CD4-positive, alpha-beta T cell treated with Interleukin-4 for 4 hours (primary cell): Measurements from ENCODE around the gene TRAM2.

Source experiments
- DNase-seq: peaks from one replicate; pipeline ENCODE4 v3.0.0-alpha.2; 2020

TRAM2 gene

GRCh38 chr6:52523378-52524142 is 53.3 kb downstream of the TRAM2 start:
- DNase-seq, result no peak

GRCh38 chr6:52522655-52523054 is 54.2 kb downstream of the TRAM2 start:
- DNase-seq, result no peak

DNA sequence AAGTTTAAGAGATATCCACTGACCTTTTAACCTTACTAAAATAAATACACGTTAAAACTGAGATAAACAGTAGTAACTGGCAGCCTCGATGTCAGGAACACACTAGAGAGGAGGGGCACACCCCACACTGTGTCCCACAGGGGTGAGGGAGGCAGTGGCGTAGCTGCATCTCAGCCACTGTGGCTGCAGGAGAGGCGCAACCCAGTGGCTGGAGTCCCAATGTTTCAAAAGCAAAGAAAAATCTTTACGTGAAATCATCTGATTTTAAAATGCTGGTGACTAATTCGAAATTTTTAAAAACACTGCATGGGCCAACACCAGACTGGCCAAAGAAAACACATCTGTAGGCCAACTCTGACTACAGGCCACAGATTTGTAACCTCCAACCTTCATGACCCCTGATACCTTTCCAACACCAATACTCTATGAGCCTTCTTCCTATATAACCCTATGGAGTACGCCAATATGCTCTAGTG is 54.7 kb downstream of the TRAM2 start:
- DNase-seq, result no peak

DNA sequence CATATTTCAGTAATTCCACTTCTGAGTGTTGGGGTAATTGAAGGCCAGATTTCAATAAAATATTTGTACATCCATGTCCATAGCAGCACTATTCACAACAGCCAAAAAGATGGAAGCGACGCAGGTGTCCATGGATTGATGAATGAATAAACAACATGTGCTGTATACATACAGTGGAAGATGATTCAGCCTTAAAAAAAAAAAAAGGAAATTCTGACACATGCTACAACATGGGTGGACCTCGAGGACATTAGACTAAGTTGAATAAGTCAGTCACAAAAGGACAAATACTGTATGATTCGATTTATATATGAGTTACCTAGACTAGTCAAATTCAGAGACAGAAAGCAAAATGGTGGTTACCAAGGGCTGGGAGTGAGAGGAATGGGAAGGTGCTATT is 57.2 kb downstream of the TRAM2 start:
- DNase-seq, result no peak

GRCh38 chr6:52518279-52518945 is 58.4 kb downstream of the TRAM2 start:
- no peak for DNase-seq

GRCh38 chr6:52517502-52518278 is 59.2 kb downstream of the TRAM2 start:
- DNase-seq, result no peak

DNA sequence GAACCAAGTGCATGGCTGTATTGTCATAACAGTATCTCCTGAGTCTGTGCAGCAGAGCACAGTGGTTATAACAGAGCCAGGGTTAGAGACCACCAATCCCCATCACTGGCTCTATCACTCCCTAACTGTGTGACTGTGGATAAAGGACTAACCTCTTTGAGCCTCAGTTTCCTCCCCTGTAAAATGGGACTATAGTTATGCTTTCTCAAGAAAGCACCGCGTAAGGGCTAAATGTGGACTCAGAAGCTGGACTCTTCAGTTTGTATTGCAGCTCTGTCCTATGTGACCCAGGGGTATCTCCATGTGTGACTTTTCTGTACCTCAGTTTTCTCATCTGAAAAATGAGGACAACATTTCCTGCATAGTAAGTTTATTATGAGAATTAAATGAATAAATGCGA is 59.9 kb downstream of the TRAM2 start:
- no peak for DNase-seq

- DNase-seq, result no peak
These were observed 60.6 kb downstream of the TRAM2 start for GRCh38 chr6:52516269-52516668.

GRCh38 chr6:52515219-52515960 is 61.5 kb downstream of the TRAM2 start:
- no peak for DNase-seq

DNA sequence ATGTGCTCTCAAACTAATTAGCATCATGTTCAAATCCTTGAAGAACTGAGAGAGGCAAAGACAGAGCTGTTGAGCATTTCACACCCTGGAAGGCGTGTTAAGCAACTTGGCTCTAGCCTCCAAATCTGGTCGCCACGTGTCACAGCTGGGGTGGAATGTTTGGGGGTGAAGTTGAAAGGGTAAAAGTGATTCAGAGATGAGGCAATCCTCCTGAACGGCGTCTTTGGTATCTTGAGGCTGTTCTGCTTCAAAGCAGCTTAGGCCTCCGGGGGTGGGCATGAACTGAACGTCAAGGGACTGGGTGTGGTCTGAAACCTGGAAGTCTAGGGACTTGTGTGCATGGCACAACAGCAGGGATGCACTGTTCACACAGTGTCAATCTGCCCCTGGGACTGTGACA is 62.3 kb downstream of the TRAM2 start:
- no peak for DNase-seq

GRCh38 chr6:52513896-52514295 is 63.0 kb downstream of the TRAM2 start:
- DNase-seq, result no peak

DNA sequence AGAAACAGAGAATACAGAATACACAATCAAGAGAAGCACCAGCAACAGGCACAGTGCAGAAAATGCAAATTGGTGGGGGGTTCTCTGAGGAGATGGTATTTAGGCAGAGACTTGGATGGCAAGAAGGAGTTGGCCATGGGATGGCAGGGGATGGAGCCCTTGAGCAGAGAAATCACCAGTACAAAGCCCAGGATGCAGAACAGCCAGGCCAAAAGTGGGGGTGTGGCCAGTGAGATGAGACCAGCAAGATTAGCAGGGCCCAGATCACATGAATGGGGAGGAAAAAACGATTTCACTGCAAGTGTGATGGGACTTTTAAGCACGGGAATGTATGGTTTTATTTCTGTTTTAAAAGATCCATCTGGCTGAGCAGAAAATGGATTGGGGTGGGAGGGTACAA is 63.4 kb downstream of the TRAM2 start:
- DNase-seq, result no peak

GRCh38 chr6:52512199-52512598 is 64.7 kb downstream of the TRAM2 start:
- no peak for DNase-seq

- DNase-seq, result no peak
These were observed 65.2 kb downstream of the TRAM2 start for GRCh38 chr6:52511572-52512151.

- no peak for DNase-seq
These were observed 65.7 kb downstream of the TRAM2 start for GRCh38 chr6:52511163-52511562.

- DNase-seq, result no peak
These were observed 66.7 kb downstream of the TRAM2 start for GRCh38 chr6:52510213-52510562.

- no peak for DNase-seq
These were observed 67.3 kb downstream of the TRAM2 start for GRCh38 chr6:52509281-52510212.

GRCh38 chr6:52508261-52508739 is 68.6 kb downstream of the TRAM2 start:
- no peak for DNase-seq

DNA sequence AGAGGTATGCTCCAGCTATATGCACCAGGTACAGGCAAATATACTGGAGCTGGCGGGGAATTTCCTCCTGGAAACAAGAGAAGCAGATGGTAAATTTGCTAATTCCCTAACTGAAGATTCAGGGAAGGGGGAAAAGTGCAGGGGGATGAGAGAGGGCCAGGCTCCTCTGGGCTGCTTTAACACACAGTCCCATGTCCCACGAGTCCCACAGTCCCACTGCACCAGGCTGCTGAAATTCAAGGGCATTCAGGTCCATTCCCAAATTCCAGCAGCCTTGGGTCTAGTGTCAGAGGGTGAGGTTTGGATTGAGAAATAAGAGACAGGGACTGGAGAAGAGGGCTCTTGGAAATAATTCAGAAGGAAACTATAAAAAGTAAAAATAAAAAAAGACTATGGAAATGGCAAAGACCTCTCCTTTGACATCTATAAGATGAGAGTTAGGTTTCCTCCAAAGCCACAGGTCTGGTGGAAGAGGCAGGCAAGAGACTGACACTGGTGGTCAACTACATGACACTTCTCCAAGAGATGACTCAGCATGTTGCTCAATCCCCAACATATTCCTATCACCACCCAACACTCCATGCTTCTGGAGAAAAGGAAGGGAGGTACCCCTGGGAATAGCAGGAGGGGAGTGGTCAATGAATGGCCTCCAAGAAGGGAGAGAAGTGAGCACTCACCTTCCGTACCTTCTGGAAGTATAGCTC is 69.2 kb downstream of the TRAM2 start:
- no peak for DNase-seq

- DNase-seq, result no peak
These were observed 70.4 kb downstream of the TRAM2 start for GRCh38 chr6:52506476-52506875.
